ENCODE measurements around the gene SMC1B. TPM values are rescaled to one million over a fixed set of nuclear protein-coding genes. Genes with fewer than 3 reads are reported as not detected.

The SMC1B gene
- total and polyA plus RNA-seq, 2 of the 8 experiments (the other 6 are each of a cell fraction or from before 2014, with no cell fraction given), result 0.02 TPM; not detected in 1

DNA sequence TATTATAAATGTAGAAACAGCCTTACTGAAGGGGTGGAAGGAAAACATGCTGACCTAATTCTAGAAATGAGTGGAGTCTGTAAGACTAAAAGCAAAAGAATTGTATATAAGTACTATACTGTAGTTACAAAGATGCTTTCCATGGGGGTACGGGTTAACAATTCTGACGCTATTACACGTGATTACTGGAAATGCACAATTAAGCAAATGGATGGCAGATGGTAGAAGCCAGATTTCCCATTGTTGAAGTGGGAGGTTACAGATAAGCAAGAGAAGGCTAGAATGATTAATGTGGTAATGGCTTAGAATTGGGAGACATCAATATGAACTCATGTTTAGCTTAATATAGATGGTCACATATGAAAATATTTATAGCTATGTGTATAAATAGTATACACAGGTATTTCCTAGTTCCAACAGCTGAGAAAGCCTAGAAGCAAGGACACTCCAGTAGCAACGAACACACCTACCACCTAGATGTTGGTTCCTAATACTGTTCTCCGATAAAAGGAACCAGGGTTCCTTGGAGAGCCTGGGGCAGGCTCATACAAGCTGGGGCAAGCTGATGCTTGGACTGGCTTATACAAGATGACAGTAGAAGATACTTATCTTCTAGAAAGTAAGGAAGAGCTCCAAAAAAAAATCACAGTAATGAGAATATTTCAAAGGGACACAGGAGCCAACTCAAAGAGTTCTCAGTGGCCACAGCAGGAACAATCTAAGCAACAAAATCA is 13.5 kb downstream of the SMC1B start:
- DNase-seq (ENCODE audit: low read depth in 1 of 2, low spot score in 2 of 2), result no peak
- no peak for TF ChIP-seq SIN3A (conservative IDR thresholded peaks at IDR 0.05 in 1 of 2, IDR thresholded peaks at IDR 0.05 in 1 of 2; ENCODE audit: low read depth in 1 of 2, low read length in 2 of 2)
- TF ChIP-seq SUZ12 (IDR thresholded peaks at IDR 0.05; ENCODE audit: low read length), result no peak
- TF ChIP-seq BACH1 (IDR thresholded peaks at IDR 0.05; ENCODE audit: low read length), result no peak

More for the DNA sequence above, 13.5 kb downstream of the SMC1B start:
- H3K14ac ChIP-seq (ENCODE audit: insufficient read length), result no peak overlapping the region
- no peak overlapping the region for H2BK120ac ChIP-seq (replicated peaks; ENCODE audit: low read depth, low read length)
- no peak overlapping the region for H3K4me3 ChIP-seq (ENCODE audit: extremely low read depth in 1 of 4, insufficient read depth in 2 of 4, low read depth in 3 of 4, low read length in 4 of 4)
- no peaks in the 10 kb centered on the region; a peak in 1 of 7 replicates for H3K27me3 ChIP-seq (replicated peaks in 1 of 4; ENCODE audit: control insufficient read depth in 3 of 4, extremely low read depth in 1 of 4, insufficient read depth in 3 of 4, low read length in 3 of 4)
- H3K36me3 ChIP-seq (ENCODE audit: control insufficient read depth in 2 of 4, insufficient read depth in 4 of 4, low read length in 3 of 4), result no peaks in the 10 kb centered on the region
- no peaks in the 10 kb centered on the region for H3K4me1 ChIP-seq (replicated peaks in 1 of 4; ENCODE audit: control insufficient read depth in 3 of 4, insufficient read depth in 4 of 4, low read length in 3 of 4)
- no peaks in the 10 kb centered on the region for H3K23me2 ChIP-seq (ENCODE audit: low read depth, low read length)
- ChIA-PET CTCF (ENCODE audit: partially characterized antibody) (interaction anchor here (0.6 kb wide), 1 partner anchor 38 kb away, joined by 4 read pairs; no protein-coding TSS in a partner anchor), POLR2A (ENCODE audit: partially characterized antibody) (no interaction called here)
- no peak overlapping the region for H2AK5ac ChIP-seq (ENCODE audit: low read depth, low read length)
- H4K20me1 ChIP-seq (replicated peaks in 1 of 2; ENCODE audit: control insufficient read depth in 1 of 2, insufficient read depth in 2 of 2, low read length in 2 of 2), result no peaks in the 10 kb centered on the region
- H3K4ac ChIP-seq (replicated peaks; ENCODE audit: insufficient read length, low read depth, low read length), result no peak overlapping the region
- no peak overlapping the region for H3K27ac ChIP-seq (ENCODE audit: low read depth, low read length)
- no peaks in the 10 kb centered on the region for H3K79me2 ChIP-seq (ENCODE audit: control insufficient read depth in 1 of 2, insufficient read depth in 2 of 2, low read length in 2 of 2)
- no peak overlapping the region for H2BK15ac ChIP-seq (ENCODE audit: low read length)
- H4K8ac ChIP-seq (ENCODE audit: extremely low read depth, insufficient read depth, low read length), result no peak overlapping the region
- 88% methylated on average over 5 of the region's 5 CpGs; no CpG with 5 or more reads in 1 of the 2 experiments for WGBS, 2 experiments (ENCODE audit: extremely low coverage in 1 of 2, insufficient coverage in 1 of 2, insufficient read length in 1 of 2, insufficient replicate concordance in 2 of 2, low coverage in 1 of 2, low lambda C conversion rate in 2 of 2, missing lambda C conversion rate in 1 of 2)
- no peak overlapping the region for H3K9ac ChIP-seq (replicated peaks in 1 of 4; ENCODE audit: extremely low read depth in 1 of 4, low read depth in 3 of 4, low read length in 3 of 4)
- no peak overlapping the region for H4K91ac ChIP-seq (replicated peaks; ENCODE audit: insufficient read length, low read length)
- H2BK5ac ChIP-seq (ENCODE audit: low read depth, low read length), result no peak overlapping the region
- no peaks in the 10 kb centered on the region for H3K9me3 ChIP-seq (ENCODE audit: insufficient read depth in 2 of 2, low read depth in 1 of 2, low read length in 1 of 2)
- H3K18ac ChIP-seq (ENCODE audit: extremely low read depth, low read length), result no peak overlapping the region
- H2BK20ac ChIP-seq (ENCODE audit: low read length), result no peak overlapping the region
- no peak overlapping the region for H3K56ac ChIP-seq (replicated peaks; ENCODE audit: insufficient read length, low read depth, low read length)
- H4K5ac ChIP-seq (ENCODE audit: insufficient read length, low read depth, low read length), result no peak overlapping the region
- no peak for FAIRE-seq
- no peaks in the 10 kb centered on the region for H3K79me1 ChIP-seq (ENCODE audit: low read depth, low read length)
- H2AFZ ChIP-seq (ENCODE audit: low read length), result no peak overlapping the region
- no peak overlapping the region for H3K4me2 ChIP-seq (ENCODE audit: insufficient read depth in 1 of 2, low read depth in 2 of 2, low read length in 2 of 2)
- no peak overlapping the region for H3K23ac ChIP-seq (ENCODE audit: insufficient read length)
- H2BK12ac ChIP-seq (ENCODE audit: low read depth, low read length), result no peak overlapping the region
